HG03575 (cell line): ENCODE data around the gene AHCYL1.
"Not testable (repeated sequence)": the region's sequence is repeated elsewhere in the genome, so short reads cannot be mapped to it uniquely, and the experiment has no call there.

Source experiments
- ATAC-seq: cut with Tn5 transposase; IDR thresholded peaks from one replicate; pipeline ENCODE4 v1.9.1; 2021; ENCODE audit not compliant: unreplicated experiment, insufficient number of reproducible peaks, low FRiP score; ENCODE audit errors: extremely low read depth

The AHCYL1 gene

DNA sequence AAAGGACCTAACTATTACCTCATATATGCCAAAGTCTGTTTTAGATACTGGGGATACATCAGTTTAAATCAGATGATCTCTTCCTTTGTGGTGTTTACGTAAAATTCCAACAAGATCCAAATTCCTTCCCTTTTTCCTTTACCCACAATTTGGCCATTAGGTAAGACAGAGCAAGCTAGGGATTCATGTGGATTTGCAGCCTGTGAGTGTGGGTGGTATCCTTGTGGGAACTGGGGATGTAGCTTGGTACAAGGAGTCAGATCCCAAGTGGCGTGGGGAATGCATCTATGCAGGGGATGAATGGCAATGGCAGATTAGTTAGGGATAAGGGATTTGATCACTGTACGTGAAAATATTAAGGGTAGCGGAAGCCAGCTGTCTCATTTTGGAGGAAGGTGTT lies 40.0 kb downstream of the AHCYL1 start:
- ATAC-seq, result no peak

GRCh38 chr1:110030687-110031086 lies 46.1 kb downstream of the AHCYL1 start:
- not testable (repeated sequence) for ATAC-seq

DNA sequence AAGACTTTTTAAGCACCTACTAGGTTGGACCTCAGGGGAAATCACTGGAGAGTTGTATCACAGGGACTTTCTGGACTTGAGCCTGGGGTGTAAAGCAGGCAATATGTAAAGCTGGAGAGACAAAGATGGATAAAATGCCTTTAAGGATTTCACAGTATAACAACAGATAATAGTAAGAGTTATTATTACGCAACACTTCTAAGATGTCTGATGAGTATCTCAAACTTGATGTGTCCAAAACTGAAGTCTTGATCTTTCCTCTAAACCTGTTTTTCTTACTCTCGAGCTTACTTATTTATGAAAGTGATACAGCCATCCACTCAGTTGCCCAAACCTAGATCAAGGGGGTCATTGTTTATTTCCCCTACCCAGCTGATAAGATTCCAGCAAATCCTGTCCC lies 47.8 kb downstream of the AHCYL1 start:
- no peak for ATAC-seq

DNA sequence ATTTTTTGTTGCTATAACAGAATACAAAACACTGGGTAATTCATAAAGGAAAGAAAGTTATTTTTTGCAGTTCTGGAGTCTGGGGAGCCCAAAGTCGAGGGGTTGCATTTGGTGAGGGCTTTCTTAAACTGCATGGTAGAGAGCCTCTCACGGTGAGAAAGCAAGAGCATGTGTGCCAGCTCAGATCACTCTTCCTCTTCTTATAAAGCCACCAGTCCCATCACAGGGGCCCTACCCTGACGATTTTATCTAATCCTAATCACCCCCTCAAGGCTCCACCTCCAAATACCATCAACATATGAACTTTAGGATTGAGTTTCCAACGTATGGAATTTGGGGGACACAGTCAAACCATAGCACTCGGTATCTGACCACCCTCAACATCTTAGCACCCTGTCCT lies 48.9 kb downstream of the AHCYL1 start:
- ATAC-seq, result no peak

DNA sequence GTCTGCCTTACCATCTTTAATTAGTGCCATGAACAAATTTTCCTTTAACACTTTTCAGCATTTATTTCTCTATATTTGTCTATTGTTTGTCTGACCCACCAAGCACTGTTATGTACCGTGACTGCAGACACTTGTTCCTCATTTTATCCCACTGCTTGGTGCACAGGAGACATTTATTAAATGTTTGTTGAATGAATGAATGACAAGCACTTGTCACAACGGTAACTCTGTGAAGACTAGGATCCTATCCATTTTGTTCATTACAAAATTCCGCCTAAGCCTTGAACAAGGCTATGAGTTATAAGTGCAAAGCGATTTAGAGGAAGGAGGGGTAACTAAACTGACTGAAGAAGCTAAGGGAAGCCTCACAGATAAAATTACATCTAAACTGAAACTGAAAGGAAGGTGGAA lies 49.5 kb downstream of the AHCYL1 start:
- ATAC-seq, result no peak

DNA sequence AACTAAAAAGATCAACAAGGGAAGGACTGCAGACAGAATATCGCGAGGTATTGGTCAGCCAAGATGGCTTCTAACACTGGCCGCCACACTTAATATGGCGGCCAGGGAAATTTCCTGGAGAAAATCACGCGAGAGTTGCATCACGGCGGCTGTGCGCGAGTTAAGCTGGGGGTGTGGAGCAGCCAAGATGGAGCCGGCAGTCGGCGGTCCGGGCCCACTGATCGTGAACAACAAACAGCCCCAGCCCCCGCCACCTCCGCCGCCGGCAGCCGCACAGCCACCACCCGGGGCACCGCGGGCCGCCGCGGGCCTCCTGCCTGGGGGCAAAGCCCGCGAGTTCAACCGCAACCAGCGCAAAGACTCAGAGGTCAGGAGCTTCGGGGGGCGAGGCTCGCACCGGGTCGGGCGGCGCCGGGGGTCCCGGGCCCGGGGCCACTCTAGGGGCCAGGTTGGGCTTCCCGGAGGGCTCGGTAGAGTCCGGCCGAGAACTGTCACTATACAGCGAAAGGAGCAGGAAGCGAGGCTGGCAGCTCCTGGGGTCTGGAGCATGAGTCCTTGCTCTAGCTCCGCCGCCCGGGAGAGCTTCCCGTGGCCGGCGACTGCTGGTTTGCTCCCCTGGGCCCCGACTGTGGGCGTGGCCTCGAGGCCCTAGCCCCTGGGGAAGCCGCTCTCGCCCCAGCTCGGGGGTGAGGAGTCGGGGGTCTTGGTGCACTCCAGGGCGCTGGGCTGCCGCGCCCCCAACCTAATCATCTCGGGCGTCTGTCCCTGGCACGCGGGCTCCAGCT lies 50.1 kb downstream of the AHCYL1 start, which contains the start of gene STRIP1:
Gene STRIP1 (plus strand): TSS at position 174 of the 785 bp plus-strand sequence. CDS start 14 bp downstream, at position 188.
- ATAC-seq, result no peak

DNA sequence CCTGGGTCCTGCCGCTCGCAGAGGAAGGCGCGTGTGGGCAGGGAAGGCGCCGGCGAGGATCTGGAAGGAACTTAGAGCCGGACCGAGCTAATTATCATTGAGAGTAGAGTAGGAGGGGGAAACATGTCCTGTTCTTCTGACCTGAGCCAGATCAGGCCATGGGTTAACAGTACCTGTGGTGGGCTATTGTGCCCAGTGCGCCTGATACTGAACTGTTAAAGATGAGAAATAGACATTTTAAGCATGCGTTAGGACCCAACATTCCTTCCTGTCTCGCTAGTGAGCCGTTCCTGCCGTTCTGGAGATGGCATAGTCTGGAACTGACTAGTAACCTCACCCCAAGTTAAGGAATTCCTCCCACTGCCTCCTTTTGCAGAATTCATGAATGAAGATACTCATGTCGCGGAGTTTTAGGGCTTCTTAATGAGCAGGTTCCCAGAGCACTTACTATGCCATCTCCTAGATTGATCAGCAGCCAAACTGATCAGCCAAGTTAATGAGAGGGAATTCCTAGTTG lies 50.7 kb downstream of the AHCYL1 start:
- no peak for ATAC-seq

GRCh38 chr1:110038271-110038670 lies 53.7 kb downstream of the AHCYL1 start:
- no peak for ATAC-seq

GRCh38 chr1:110039641-110040040 lies 55.1 kb downstream of the AHCYL1 start:
- ATAC-seq, result no peak

GRCh38 chr1:110040548-110040947 lies 56.0 kb downstream of the AHCYL1 start:
- ATAC-seq, result no peak

DNA sequence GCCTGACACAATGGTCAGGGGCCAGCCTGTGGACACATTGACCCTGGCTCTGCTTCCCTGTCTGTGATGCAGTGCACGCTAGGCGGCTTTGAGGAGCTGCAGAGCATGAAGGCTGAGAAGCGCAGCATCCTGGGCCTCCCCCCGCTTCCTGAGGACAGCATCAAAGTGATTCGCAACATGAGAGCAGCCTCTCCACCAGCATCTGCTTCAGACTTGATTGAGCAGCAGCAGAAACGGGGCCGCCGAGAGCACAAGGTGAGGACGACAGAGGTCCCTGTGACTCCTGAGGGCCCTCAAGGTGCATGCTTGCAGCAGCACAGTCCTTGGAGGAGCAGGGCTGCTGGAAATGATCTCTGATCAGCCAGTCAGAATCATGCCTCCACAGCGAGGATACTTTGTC lies 58.5 kb downstream of the AHCYL1 start:
- no peak for ATAC-seq

- no peak for ATAC-seq
Measured at GRCh38 chr1:110047463-110047862, 62.9 kb downstream of the AHCYL1 start.

DNA sequence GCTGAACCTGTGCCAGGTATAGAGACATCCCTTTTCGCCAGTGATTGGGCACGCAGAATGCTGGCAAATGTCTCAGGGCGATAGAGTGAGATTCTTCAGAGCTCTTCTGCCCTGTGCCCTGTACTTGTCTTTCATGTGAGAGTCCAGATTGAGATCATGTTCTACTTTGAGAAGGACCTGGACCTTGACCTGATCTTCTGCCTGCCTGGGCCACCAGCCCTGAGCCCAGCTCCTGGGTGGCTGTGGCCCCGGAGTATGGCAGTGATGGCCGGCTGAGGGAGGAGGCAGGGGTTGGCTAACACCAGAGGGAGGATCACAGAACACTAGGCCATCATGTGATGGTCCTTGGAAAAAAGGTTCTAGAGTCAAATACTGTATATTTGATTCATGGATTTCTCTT lies 63.7 kb downstream of the AHCYL1 start:
- ATAC-seq, result no peak

DNA sequence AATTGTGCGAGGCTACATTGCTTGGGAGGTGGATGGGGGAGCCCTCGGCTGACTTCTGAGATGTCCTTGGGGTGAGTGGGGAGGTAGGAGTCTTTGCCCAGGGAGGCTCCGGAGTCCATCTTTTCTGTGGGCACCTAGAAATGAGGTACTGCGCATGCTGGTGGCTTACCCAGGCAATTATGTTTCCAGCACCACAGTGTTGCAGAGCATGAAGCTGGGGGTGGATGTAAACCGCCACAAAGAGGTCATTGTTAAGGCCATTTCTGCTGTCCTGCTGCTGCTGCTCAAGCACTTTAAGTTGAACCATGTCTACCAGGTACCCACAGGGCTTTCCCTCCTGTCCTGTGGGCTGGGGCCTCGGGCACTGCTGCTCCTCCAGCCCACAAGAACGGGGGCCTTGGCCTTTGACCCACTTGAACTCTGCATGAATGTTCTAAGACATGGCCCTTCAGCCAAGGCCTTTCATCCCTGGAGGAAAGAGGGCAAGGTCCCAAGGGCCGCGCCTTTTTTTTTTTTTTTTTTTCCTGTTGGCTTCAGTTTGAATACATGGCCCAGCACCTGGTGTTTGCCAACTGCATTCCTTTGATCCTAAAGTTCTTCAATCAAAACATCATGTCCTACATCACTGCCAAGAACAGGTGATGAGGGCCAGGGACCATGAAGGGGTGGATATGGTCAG lies 64.5 kb downstream of the AHCYL1 start:
- no peak for ATAC-seq

DNA sequence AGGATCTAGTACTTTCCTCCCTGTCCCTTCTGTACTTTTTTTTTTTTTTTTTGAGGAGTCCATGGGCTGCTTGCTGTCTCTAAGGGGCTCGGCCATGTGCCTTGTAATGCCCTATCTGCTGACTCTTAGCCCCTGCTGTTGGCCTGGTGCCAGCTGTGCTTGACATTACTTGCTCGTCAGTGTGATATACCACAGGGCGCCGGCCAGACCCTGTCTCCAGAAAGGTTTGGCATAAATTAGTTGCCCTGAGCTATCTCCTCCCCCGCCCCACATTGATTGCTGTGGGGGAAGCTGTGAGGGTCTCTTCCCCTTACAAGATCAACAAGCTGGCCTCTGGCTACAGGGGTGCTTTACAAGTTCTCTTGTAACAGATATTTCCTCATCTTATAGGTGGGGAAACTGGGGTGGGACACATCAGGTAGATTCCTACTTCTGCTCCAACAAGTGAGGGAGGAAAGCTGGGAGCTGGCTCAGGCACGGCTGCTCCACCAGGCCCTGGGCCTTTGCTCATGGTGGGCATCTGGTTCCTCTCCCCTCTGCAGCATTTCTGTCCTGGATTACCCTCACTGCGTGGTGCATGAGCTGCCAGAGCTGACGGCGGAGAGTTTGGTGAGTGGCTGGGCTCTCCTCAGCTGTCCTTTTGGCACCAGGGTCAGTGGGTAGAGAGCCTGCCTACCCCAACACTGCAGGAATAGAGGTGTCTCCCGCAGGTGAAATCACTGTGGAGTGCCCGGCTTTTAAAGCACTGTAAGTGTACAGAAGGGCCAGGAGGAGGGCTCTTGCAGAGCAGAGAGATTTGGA lies 65.4 kb downstream of the AHCYL1 start:
- ATAC-seq, result no peak

DNA sequence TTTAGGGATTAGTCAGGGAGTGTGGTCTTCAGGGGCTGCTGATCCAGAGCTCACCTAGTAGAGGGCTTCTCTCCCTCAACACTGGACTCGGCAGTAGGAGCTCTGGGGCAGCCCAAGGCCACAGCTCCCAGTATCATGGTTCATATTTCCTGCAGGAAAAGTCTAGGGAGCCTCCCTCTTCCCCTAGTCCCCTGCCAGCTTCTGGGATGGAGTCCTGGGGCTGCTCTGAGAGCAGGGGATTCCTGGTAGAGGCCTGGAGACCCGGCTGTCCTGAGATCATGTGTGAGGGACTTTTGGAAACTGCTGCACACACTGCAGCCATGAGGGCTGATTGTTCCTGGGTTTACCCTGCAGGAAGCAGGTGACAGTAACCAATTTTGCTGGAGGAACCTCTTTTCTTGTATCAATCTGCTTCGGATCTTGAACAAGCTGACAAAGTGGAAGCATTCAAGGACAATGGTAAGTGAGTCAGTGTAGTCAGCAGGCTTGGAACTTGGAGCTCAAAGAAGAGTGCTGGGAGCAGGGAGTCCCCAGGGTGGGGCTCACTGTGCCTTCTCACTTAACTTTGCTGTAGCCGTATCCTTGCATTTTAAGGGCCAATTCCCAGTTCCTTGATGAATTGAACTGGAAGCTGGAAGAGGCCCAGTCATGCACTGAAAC lies 66.2 kb downstream of the AHCYL1 start:
- no peak for ATAC-seq

DNA sequence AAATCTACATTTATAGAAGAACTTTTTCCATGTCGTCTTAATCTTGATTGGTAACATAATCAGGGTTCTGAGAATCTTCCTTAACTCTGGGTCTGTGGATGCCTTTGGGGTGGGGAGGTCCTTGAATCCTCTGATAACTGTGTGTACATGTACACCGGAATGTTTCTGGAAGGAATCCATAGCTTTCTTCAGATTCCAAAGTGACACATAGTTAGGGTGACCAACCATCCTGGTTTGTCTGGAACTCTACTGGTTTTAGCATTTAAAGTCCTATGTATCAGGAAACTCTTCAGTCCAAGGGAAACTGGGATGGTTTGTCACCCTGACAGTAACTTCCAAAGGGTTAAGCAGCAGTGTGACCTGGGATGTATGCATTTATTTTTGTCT lies 66.7 kb downstream of the AHCYL1 start:
- no peak for ATAC-seq

GRCh38 chr1:110053552-110054428 lies 69.2 kb downstream of the AHCYL1 start:
- no peak for ATAC-seq
